Thoracic aorta (tissue), 2 donors: ENCODE results near the gene CACNA1I. TPM values are rescaled to one million over a fixed set of nuclear protein-coding genes. Genes with fewer than 3 reads are reported as not detected.

ENCODE experiments used
- ATAC-seq: fragments of 150-250 bp; one replicate; pipeline ENCODE4 v1.8.0; 2017; ENCODE audit warnings: low read depth; ENCODE audit not compliant: insufficient number of reproducible peaks, low FRiP score
- DNase-seq: peaks from one replicate; pipeline ENCODE4 v3.0.0-alpha.2; 2020; ENCODE audit warnings: low spot score
- H3K27ac ChIP-seq, 2 donors: fragments of 200-600 bp; sonication (generic); 1 replicate in 1 of 2; 2 replicates in 1 of 2; pipeline ENCODE4 v1.5.1; 2016; ENCODE audit warnings: mild to moderate bottlenecking in 2 of 2, moderate library complexity in 2 of 2
- H3K27me3 ChIP-seq: fragments of 200-600 bp; sonication (generic); replicated peaks from 2 replicates; pipeline ENCODE4 v1.6.0; 2016; ENCODE audit warnings: mild to moderate bottlenecking; ENCODE audit not compliant: insufficient read depth
- H3K36me3 ChIP-seq: fragments of 200-600 bp; sonication (generic); one replicate; pipeline ENCODE4 v1.5.1; 2016
- H3K4me1 ChIP-seq, 2 donors: fragments of 200-600 bp; sonication (generic); 1 replicate in 1 of 2; 2 replicates in 1 of 2; pipeline versions ENCODE4 v1.5.1 to v1.6.0; 2016; ENCODE audit warnings: low read depth in 2 of 2, mild to moderate bottlenecking in 1 of 2; ENCODE audit not compliant: control insufficient read depth in 1 of 2
- H3K4me3 ChIP-seq: fragments of 200-600 bp; sonication (generic); 2 replicates; pipeline ENCODE4 v1.5.1; 2016; ENCODE audit warnings: mild to moderate bottlenecking
- H3K9me3 ChIP-seq: fragments of 200-600 bp; sonication (generic); 2 replicates; pipeline ENCODE4 v1.5.1; 2016
- CTCF ChIP-seq: fragments of 200-600 bp; sonication (generic); IDR thresholded peaks from one replicate; pipeline ENCODE4 v1.5.1; 2019; ENCODE audit warnings: antibody characterized with exemption
- total RNA-seq, 2 donors: library from RNA; depleted of rRNA; stranded (reverse); fragments of >200 nt; gene quantifications; one replicate each; pipeline versions ENCODE4 v1.1.0 to v1.2.3, GENCODE V29; 2016

CACNA1I gene
- total RNA-seq, 2 donors from 2014 or later, result 0.14 to 0.21 TPM

- H3K27me3 ChIP-seq, result no peaks in the 10 kb centered on the region
- no peak overlapping the region for H3K4me3 ChIP-seq
- no peak overlapping the region for H3K27ac ChIP-seq
- no peaks in the 10 kb centered on the region for H3K9me3 ChIP-seq
- DNase-seq, result no peak
- no peaks in the 10 kb centered on the region for H3K4me1 ChIP-seq
- TF ChIP-seq CTCF, result no peak
- no peaks in the 10 kb centered on the region for H3K36me3 ChIP-seq
- no peak for ATAC-seq
Measured at GRCh38 chr22:39735776-39736175, 165.2 kb downstream of the CACNA1I start.

- Histone ChIP-seq H3K4me1 (no peaks in the 10 kb centered on the region), H3K4me3 (no peak overlapping the region), H3K9me3 (no peaks in the 10 kb centered on the region), H3K36me3 (no peaks in the 10 kb centered on the region), H3K27me3 (no peaks in the 10 kb centered on the region), H3K27ac (no peak overlapping the region)
- ATAC-seq, result no peak
- DNase-seq, result no peak
- no peak for TF ChIP-seq CTCF
Measured at GRCh38 chr22:39738746-39739145, 168.2 kb downstream of the CACNA1I start.

Other genes with a start within 250 kb of the CACNA1I start
- gene SYNGR1, start 220.8 kb upstream of the CACNA1I start, total RNA-seq, result 10 to 100 TPM in 1 of 2 donors, 1 to 10 TPM in 1; 9.1 to 12.9 TPM
- gene TAB1, start 171.0 kb upstream of the CACNA1I start, total RNA-seq, result 10 to 100 TPM; 14.5 to 21.4 TPM
- 1 to 10 TPM; 1.1 to 3.2 TPM for gene MGAT3, start 113.7 kb upstream of the CACNA1I start, total RNA-seq
- gene MIEF1, start 68.5 kb upstream of the CACNA1I start, total RNA-seq, result 10 to 100 TPM; 18.8 to 36.9 TPM
- 100 to 1,000 TPM; 301 to 320 TPM for gene ATF4, start 50.2 kb upstream of the CACNA1I start, total RNA-seq
- 10 to 100 TPM; 77.7 to 89.6 TPM for gene RPS19BP1, start 38.0 kb upstream of the CACNA1I start, total RNA-seq